ENCODE data around the gene RBM39. TPM values are rescaled to one million over a fixed set of nuclear protein-coding genes. Genes with fewer than 3 reads are reported as not detected.

RBM39 gene
- total and polyA plus RNA-seq, 2 of the 13 experiments (the other 11 are each of a cell fraction or from before 2014, with no cell fraction given): 788 to 920 TPM

GRCh38 chr20:35720165-35721123 lies 21.6 kb downstream of the RBM39 start (continued):
- TF ChIP-seq, protein P1, sequence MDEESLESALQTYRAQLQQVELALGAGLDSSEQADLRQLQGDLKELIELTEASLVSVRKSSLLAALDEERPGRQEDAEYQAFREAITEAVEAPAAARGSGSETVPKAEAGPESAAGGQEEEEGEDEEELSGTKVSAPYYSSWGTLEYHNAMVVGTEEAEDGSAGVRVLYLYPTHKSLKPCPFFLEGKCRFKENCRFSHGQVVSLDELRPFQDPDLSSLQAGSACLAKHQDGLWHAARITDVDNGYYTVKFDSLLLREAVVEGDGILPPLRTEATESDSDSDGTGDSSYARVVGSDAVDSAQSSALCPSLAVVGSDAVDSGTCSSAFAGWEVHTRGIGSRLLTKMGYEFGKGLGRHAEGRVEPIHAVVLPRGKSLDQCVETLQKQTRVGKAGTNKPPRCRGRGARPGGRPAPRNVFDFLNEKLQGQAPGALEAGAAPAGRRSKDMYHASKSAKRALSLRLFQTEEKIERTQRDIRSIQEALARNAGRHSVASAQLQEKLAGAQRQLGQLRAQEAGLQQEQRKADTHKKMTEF (CRISPR knock-in tag; IDR thresholded peaks at IDR 0.05): no peak
- TF ChIP-seq, protein P2, sequence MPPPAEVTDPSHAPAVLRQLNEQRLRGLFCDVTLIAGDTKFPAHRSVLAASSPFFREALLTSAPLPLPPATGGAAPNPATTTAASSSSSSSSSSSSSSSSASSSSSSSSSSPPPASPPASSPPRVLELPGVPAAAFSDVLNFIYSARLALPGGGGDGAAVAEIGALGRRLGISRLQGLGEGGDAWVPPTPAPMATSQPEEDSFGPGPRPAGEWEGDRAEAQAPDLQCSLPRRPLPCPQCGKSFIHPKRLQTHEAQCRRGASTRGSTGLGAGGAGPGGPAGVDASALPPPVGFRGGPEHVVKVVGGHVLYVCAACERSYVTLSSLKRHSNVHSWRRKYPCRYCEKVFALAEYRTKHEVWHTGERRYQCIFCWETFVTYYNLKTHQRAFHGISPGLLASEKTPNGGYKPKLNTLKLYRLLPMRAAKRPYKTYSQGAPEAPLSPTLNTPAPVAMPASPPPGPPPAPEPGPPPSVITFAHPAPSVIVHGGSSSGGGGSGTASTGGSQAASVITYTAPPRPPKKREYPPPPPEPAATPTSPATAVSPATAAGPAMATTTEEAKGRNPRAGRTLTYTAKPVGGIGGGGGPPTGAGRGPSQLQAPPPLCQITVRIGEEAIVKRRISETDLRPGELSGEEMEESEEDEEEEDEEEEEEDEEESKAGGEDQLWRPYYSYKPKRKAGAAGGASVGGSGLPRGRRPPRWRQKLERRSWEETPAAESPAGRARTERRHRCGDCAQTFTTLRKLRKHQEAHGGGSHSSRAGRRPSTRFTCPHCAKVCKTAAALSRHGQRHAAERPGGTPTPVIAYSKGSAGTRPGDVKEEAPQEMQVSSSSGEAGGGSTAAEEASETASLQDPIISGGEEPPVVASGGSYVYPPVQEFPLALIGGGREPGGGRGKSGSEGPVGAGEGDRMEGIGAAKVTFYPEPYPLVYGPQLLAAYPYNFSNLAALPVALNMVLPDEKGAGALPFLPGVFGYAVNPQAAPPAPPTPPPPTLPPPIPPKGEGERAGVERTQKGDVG (CRISPR knock-in tag; IDR thresholded peaks at IDR 0.05; ENCODE audit: borderline replicate concordance): no peak
- TF ChIP-seq KMT2A (CRISPR knock-in tag; IDR thresholded peaks at IDR 0.05): no peak
- TF ChIP-seq CHCHD3 (CRISPR knock-in tag; IDR thresholded peaks at IDR 0.05): no peak
- no peak for TF ChIP-seq ZNF20 (CRISPR knock-in tag; IDR thresholded peaks at IDR 0.05)
- TF ChIP-seq IRF2 (CRISPR knock-in tag; IDR thresholded peaks at IDR 0.05): no peak
- TF ChIP-seq FOXA3 (CRISPR knock-in tag; IDR thresholded peaks at IDR 0.05): no peak
- TF ChIP-seq SETDB1 (CRISPR knock-in tag; IDR thresholded peaks at IDR 0.05; ENCODE audit: borderline replicate concordance): no peak
- no peak for TF ChIP-seq GMEB1 (CRISPR knock-in tag; IDR thresholded peaks at IDR 0.05; ENCODE audit: borderline replicate concordance)
- no peak for TF ChIP-seq PHB2 (IDR thresholded peaks at IDR 0.05; ENCODE audit: partially characterized antibody)
- no peak for TF ChIP-seq ZNF816 (CRISPR knock-in tag; IDR thresholded peaks at IDR 0.05; ENCODE audit: borderline replicate concordance)
- no peak for TF ChIP-seq ZNF577 (CRISPR knock-in tag; IDR thresholded peaks at IDR 0.05; ENCODE audit: borderline replicate concordance, low read depth)
- no peak for TF ChIP-seq ASH2L (IDR thresholded peaks at IDR 0.05; ENCODE audit: insufficient read length, low read depth, low read length)
- no peak for TF ChIP-seq ZNF33A (CRISPR knock-in tag; IDR thresholded peaks at IDR 0.05; ENCODE audit: borderline replicate concordance)
- TF ChIP-seq ZNF446 (CRISPR knock-in tag; IDR thresholded peaks at IDR 0.05): 0 out of 2 replicates have a peak, but pooled peaks have one; percentile 40
- no peak for TF ChIP-seq CREBL2 (CRISPR knock-in tag; IDR thresholded peaks at IDR 0.05; ENCODE audit: borderline replicate concordance)
- TF ChIP-seq, protein P3, sequence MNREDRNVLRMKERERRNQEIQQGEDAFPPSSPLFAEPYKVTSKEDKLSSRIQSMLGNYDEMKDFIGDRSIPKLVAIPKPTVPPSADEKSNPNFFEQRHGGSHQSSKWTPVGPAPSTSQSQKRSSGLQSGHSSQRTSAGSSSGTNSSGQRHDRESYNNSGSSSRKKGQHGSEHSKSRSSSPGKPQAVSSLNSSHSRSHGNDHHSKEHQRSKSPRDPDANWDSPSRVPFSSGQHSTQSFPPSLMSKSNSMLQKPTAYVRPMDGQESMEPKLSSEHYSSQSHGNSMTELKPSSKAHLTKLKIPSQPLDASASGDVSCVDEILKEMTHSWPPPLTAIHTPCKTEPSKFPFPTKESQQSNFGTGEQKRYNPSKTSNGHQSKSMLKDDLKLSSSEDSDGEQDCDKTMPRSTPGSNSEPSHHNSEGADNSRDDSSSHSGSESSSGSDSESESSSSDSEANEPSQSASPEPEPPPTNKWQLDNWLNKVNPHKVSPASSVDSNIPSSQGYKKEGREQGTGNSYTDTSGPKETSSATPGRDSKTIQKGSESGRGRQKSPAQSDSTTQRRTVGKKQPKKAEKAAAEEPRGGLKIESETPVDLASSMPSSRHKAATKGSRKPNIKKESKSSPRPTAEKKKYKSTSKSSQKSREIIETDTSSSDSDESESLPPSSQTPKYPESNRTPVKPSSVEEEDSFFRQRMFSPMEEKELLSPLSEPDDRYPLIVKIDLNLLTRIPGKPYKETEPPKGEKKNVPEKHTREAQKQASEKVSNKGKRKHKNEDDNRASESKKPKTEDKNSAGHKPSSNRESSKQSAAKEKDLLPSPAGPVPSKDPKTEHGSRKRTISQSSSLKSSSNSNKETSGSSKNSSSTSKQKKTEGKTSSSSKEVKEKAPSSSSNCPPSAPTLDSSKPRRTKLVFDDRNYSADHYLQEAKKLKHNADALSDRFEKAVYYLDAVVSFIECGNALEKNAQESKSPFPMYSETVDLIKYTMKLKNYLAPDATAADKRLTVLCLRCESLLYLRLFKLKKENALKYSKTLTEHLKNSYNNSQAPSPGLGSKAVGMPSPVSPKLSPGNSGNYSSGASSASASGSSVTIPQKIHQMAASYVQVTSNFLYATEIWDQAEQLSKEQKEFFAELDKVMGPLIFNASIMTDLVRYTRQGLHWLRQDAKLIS (CRISPR knock-in tag; IDR thresholded peaks at IDR 0.05): no peak
- no peak for TF ChIP-seq PPARG (CRISPR knock-in tag; conservative IDR thresholded peaks at IDR 0.05)
